Smooth muscle cell (in vitro differentiated cells): ENCODE measurements around the gene SAMD14. TPM values are rescaled to one million over a fixed set of nuclear protein-coding genes. Genes with fewer than 3 reads are reported as not detected.
A peak's percentile ranks its signal among the peaks of the same experiment; 100 is the strongest.

ENCODE experiments used
- DNase-seq: peaks from one replicate; lab custom pipeline; 2025; ENCODE audit not compliant: unreplicated experiment; lab: John Stamatoyannopoulos, UW
- H2AFZ ChIP-seq: fragments of 200-600 bp; sonication (generic); 2 replicates; pipeline ENCODE4 v1.6.0; 2016; ENCODE audit warnings: antibody characterized with exemption, low read depth, mild to moderate bottlenecking
- H3F3A ChIP-seq: fragments of 200-600 bp; sonication (generic); 2 replicates; pipeline ENCODE4 v1.6.0; 2017; ENCODE audit warnings: antibody characterized with exemption, low read depth
- H3K27ac ChIP-seq: fragments of 200-600 bp; sonication (generic); 2 replicates; pipeline ENCODE4 v1.5.1; 2016; ENCODE audit warnings: low read depth, mild to moderate bottlenecking
- H3K27me3 ChIP-seq: fragments of 200-600 bp; sonication (generic); 2 replicates; pipeline ENCODE4 v1.6.1; 2016; ENCODE audit warnings: low read depth, mild to moderate bottlenecking
- H3K36me3 ChIP-seq: fragments of 200-600 bp; sonication (generic); 2 replicates; pipeline ENCODE4 v1.5.1; 2016; ENCODE audit warnings: low read depth
- H3K4me1 ChIP-seq: fragments of 200-600 bp; sonication (generic); 2 replicates; pipeline ENCODE4 v1.5.1; 2016; ENCODE audit warnings: low read depth
- H3K4me2 ChIP-seq: fragments of 200-600 bp; sonication (generic); 2 replicates; pipeline ENCODE4 v1.6.0; 2016; ENCODE audit warnings: mild to moderate bottlenecking
- H3K4me3 ChIP-seq: fragments of 200-600 bp; sonication (generic); 2 replicates; pipeline ENCODE4 v1.5.1; 2016; ENCODE audit warnings: mild to moderate bottlenecking
- H3K79me2 ChIP-seq: fragments of 200-600 bp; sonication (generic); 2 replicates; pipeline ENCODE4 v1.6.0; 2016; ENCODE audit warnings: low read depth, mild to moderate bottlenecking
- H3K9ac ChIP-seq: fragments of 200-600 bp; sonication (generic); 2 replicates; pipeline ENCODE4 v1.6.0; 2016; ENCODE audit warnings: low read depth
- H3K9me3 ChIP-seq: fragments of 200-600 bp; sonication (generic); replicated peaks from 2 replicates; pipeline ENCODE4 v1.5.1; 2016; ENCODE audit warnings: low read depth
- H4K20me1 ChIP-seq: fragments of 200-600 bp; sonication (generic); 2 replicates; pipeline ENCODE4 v1.6.0; 2016; ENCODE audit warnings: low read depth
- WGBS: methylation state at CpG from one replicate; pipeline ENCODE4 v1.1.7; 2016; ENCODE audit warnings: low lambda C conversion rate; 5-methylcytosine and 5-hydroxymethylcytosine counted together
- polyA plus RNA-seq: library from polyadenylated mRNA; unstranded; fragments of >200 nt; fragmentation: Nextera tagmentation; extraction: Ambion mirVana; gene quantifications from 2 replicates; pipeline ENCODE4 v1.2.1, GENCODE V29; 2016
- total RNA-seq: library from RNA; depleted of rRNA; stranded (reverse); fragments of >200 nt; gene quantifications from 2 replicates; pipeline ENCODE4 v1.2.3, GENCODE V29; 2014
- TF ChIP-seq, protein P1 (sequence below): fragments of 200-600 bp; sonication (generic); IDR thresholded peaks from 2 replicates; pipeline ENCODE4 v1.5.1; 2017; ENCODE audit warnings: borderline replicate concordance, mild to moderate bottlenecking, antibody characterized with exemption; ENCODE audit not compliant: insufficient read depth, poor library complexity, severe bottlenecking

SAMD14 gene
- total and polyA plus RNA-seq, 2 experiments from 2014 or later, result 13.7 to 39.1 TPM

DNA sequence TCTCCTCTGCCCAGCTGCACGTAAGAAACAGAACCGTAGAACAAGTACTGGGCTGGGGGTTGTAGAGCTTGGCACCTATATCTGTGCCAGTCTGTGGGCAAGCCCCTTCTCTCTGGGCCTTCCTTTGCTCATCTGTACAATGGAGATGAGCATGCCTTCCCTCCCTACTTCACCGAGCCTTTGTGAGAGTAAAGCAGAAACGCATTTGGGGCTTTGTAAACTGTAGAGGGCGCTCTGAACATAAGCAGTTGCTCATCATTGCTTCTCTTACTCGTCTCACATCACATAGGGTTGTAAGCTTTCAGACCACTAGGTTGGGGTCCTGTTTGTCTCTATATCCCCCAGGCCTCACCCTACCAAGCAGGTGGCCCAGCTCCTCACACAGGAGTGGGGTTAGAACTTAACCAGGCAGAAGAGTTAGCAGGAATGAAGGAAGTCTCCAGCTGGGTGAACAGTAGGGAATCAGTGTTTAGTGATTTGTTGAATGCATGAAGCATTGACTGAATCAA is 15.1 kb downstream of the SAMD14 start:
- H3K36me3 ChIP-seq, result no peaks in the 10 kb centered on the region
- no peak overlapping the region for H3K4me3 ChIP-seq
- DNase-seq, result no peak
- H3K9ac ChIP-seq, result no peak overlapping the region
- no peaks in the 10 kb centered on the region for H3K79me2 ChIP-seq
- no peak overlapping the region for H2AFZ ChIP-seq
- TF ChIP-seq, protein P1, sequence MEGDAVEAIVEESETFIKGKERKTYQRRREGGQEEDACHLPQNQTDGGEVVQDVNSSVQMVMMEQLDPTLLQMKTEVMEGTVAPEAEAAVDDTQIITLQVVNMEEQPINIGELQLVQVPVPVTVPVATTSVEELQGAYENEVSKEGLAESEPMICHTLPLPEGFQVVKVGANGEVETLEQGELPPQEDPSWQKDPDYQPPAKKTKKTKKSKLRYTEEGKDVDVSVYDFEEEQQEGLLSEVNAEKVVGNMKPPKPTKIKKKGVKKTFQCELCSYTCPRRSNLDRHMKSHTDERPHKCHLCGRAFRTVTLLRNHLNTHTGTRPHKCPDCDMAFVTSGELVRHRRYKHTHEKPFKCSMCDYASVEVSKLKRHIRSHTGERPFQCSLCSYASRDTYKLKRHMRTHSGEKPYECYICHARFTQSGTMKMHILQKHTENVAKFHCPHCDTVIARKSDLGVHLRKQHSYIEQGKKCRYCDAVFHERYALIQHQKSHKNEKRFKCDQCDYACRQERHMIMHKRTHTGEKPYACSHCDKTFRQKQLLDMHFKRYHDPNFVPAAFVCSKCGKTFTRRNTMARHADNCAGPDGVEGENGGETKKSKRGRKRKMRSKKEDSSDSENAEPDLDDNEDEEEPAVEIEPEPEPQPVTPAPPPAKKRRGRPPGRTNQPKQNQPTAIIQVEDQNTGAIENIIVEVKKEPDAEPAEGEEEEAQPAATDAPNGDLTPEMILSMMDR, result peak; percentile 54
- H3K4me1 ChIP-seq, result peaks cover 11% of the 10 kb centered on the region
- no peaks in the 10 kb centered on the region for H3F3A ChIP-seq
- no peak overlapping the region for H3K4me2 ChIP-seq
- H3K27me3 ChIP-seq, result no peaks in the 10 kb centered on the region
- WGBS, result 29% methylated on average over 6 of the region's 6 CpGs
- no peaks in the 10 kb centered on the region for H4K20me1 ChIP-seq
- H3K9me3 ChIP-seq, result no peaks in the 10 kb centered on the region
- H3K27ac ChIP-seq, result no peak overlapping the region

GRCh38 chr17:50114401-50114800 is 15.6 kb downstream of the SAMD14 start:
- Histone ChIP-seq H3K9me3 (no peaks in the 10 kb centered on the region), H3K9ac (no peak overlapping the region), H2AFZ (no peak overlapping the region), H3K79me2 (no peaks in the 10 kb centered on the region), H4K20me1 (no peaks in the 10 kb centered on the region), H3K36me3 (no peaks in the 10 kb centered on the region), H3K4me1 (peaks cover 11% of the 10 kb centered on the region), H3K4me3 (no peak overlapping the region), H3K27me3 (no peaks in the 10 kb centered on the region), H3K4me2 (no peak overlapping the region), H3K27ac (no peak overlapping the region), H3F3A (no peaks in the 10 kb centered on the region)
- no peak for DNase-seq
- WGBS, result 89% methylated on average over 4 of the region's 4 CpGs
- TF ChIP-seq, protein P1, result no peak

- Histone ChIP-seq H3F3A (no peaks in the 10 kb centered on the region), H3K4me2 (no peak overlapping the region), H3K4me1 (peaks cover 11% of the 10 kb centered on the region), H3K27ac (no peak overlapping the region), H3K9me3 (no peaks in the 10 kb centered on the region), H3K27me3 (no peaks in the 10 kb centered on the region), H4K20me1 (no peaks in the 10 kb centered on the region), H3K9ac (no peak overlapping the region), H3K79me2 (no peaks in the 10 kb centered on the region), H2AFZ (no peak overlapping the region), H3K36me3 (no peaks in the 10 kb centered on the region), H3K4me3 (no peak overlapping the region)
- WGBS, result 100% methylated on average over 7 of the region's 7 CpGs
- TF ChIP-seq, protein P1, result no peak
- no peak for DNase-seq
Measured at GRCh38 chr17:50113624-50114320, 16.2 kb downstream of the SAMD14 start.

- Histone ChIP-seq H4K20me1 (no peaks in the 10 kb centered on the region), H3K9me3 (no peaks in the 10 kb centered on the region), H3K4me2 (no peak overlapping the region), H3K27ac (no peak overlapping the region), H3K79me2 (no peaks in the 10 kb centered on the region), H3K36me3 (no peaks in the 10 kb centered on the region), H2AFZ (no peak overlapping the region), H3K9ac (no peak overlapping the region), H3K4me3 (no peak overlapping the region), H3K27me3 (no peaks in the 10 kb centered on the region), H3F3A (no peaks in the 10 kb centered on the region), H3K4me1 (peaks cover 11% of the 10 kb centered on the region)
- WGBS, result 96% methylated on average over 17 of the region's 17 CpGs
- TF ChIP-seq, protein P1, result no peak
- DNase-seq, result no peak
Measured at GRCh38 chr17:50112694-50113093, 17.3 kb downstream of the SAMD14 start.
